IMR-90 (cell line): ENCODE data around the gene ATP4A. TPM values are rescaled to one million over a fixed set of nuclear protein-coding genes. Genes with fewer than 3 reads are reported as not detected.

Source experiments
- ATAC-seq: fragments of 200-7000 bp; cut with Tn5 transposase; 2 replicates; pipeline ENCODE4 v1.9.1; 2020; ENCODE audit warnings: low read depth, mild to moderate bottlenecking, moderate library complexity
- BruUV-seq: library from RNA; stranded (reverse); fragments of 400-500 nt; replicated peaks from 2 replicates; lab custom pipeline; 2021; lab: Mats Ljungman, UMichigan
- CTCF ChIA-PET: fragments of 300-600 bp; formaldehyde crosslinking; extraction: SDS; loops from one replicate; lab custom pipeline; 2021; ENCODE audit warnings: antibody characterized with exemption; lab: Yijun Ruan, JAX
- POLR2A ChIA-PET: fragments of 300-600 bp; sonication (Branson Sonifier 250); formaldehyde crosslinking; loops from one replicate; lab custom pipeline; 2022; ENCODE audit warnings: antibody characterized with exemption; ENCODE audit not compliant: unreplicated experiment; lab: Charles Lee
- DNase-seq: peaks from one replicate; pipeline ENCODE4 v3.0.0; 2013
- H2AFZ ChIP-seq: replicated peaks from 2 replicates; pipeline ENCODE3; 2013; ENCODE audit warnings: low read length, mild to moderate bottlenecking; ENCODE audit not compliant: poor library complexity
- H2AK5ac ChIP-seq: 2 replicates; pipeline ENCODE4 v1.6.1; 2013; ENCODE audit warnings: low read depth, low read length, inconsistent platforms
- H2AK9ac ChIP-seq: replicated peaks from 2 replicates; pipeline ENCODE3; 2013; ENCODE audit warnings: mild to moderate bottlenecking, low read depth, low read length, moderate library complexity; ENCODE audit not compliant: poor library complexity
- H2BK120ac ChIP-seq: 2 replicates; pipeline ENCODE4 v1.6.1; 2013; ENCODE audit warnings: low read depth, low read length, inconsistent platforms
- H2BK15ac ChIP-seq: 3 replicates; pipeline ENCODE4 v1.6.1; 2013; ENCODE audit warnings: low read depth, low read length, inconsistent platforms
- H2BK20ac ChIP-seq: 2 replicates; pipeline ENCODE4 v1.6.1; 2013; ENCODE audit warnings: low read depth, mild to moderate bottlenecking, inconsistent platforms, low read length, moderate library complexity
- H2BK5ac ChIP-seq: 2 replicates; pipeline ENCODE4 v1.6.1; 2013; ENCODE audit warnings: mild to moderate bottlenecking, low read depth, low read length, inconsistent platforms; ENCODE audit not compliant: poor library complexity, severe bottlenecking
- H3K14ac ChIP-seq: replicated peaks from 2 replicates; pipeline ENCODE4 v1.6.1; 2013; ENCODE audit warnings: low read depth, low read length, inconsistent platforms
- H3K18ac ChIP-seq: 2 replicates; pipeline ENCODE4 v1.6.1; 2013; ENCODE audit warnings: low read depth, low read length, control low read depth
- H3K23ac ChIP-seq: 2 replicates; pipeline ENCODE4 v1.6.1; 2013; ENCODE audit warnings: low read depth, low read length, inconsistent platforms
- H3K27ac ChIP-seq: 2 replicates; pipeline ENCODE4 v1.5.1; 2013; ENCODE audit warnings: mild to moderate bottlenecking, control low read depth, low read length; ENCODE audit not compliant: insufficient read depth
- H3K27me3 ChIP-seq: 2 replicates; pipeline ENCODE4 v1.6.1; 2013; ENCODE audit warnings: low read length; ENCODE audit not compliant: control insufficient read depth, insufficient read depth
- H3K36me3 ChIP-seq: 2 replicates; pipeline ENCODE4 v1.6.1; 2013; ENCODE audit warnings: low read length, mixed read lengths; ENCODE audit not compliant: control insufficient read depth, insufficient read depth
- H3K4ac ChIP-seq: 2 replicates; pipeline ENCODE4 v1.6.1; 2013; ENCODE audit warnings: low read depth, low read length, inconsistent platforms
- H3K4me1 ChIP-seq: 2 replicates; pipeline ENCODE4 v1.6.1; 2013; ENCODE audit warnings: low read length, mixed read lengths; ENCODE audit not compliant: control insufficient read depth, insufficient read depth
- H3K4me2 ChIP-seq: 2 replicates; pipeline ENCODE4 v1.6.1; 2013; ENCODE audit warnings: low read depth, mild to moderate bottlenecking, control low read depth, low read length, moderate library complexity
- H3K4me3 ChIP-seq: 2 replicates; pipeline ENCODE4 v1.5.1; 2013; ENCODE audit warnings: low read depth, mild to moderate bottlenecking, control low read depth, low read length, moderate library complexity; ENCODE audit not compliant: insufficient read depth
- H3K56ac ChIP-seq: 2 replicates; pipeline ENCODE4 v1.6.1; 2013; ENCODE audit warnings: low read length, inconsistent platforms; ENCODE audit not compliant: insufficient read depth; ENCODE audit errors: extremely low read depth
- H3K79me1 ChIP-seq, 2 experiments: 2 replicates each; pipeline ENCODE4 v1.6.1; 2013; ENCODE audit warnings: low read length in 2 of 2, inconsistent platforms in 1 of 2, low read depth in 1 of 2
- H3K9ac ChIP-seq: 2 replicates; pipeline ENCODE4 v1.6.1; 2013; ENCODE audit warnings: low read depth, low read length, control low read depth
- H3K9me1 ChIP-seq: 2 replicates; pipeline ENCODE4 v1.6.1; 2013; ENCODE audit warnings: low read length, inconsistent platforms; ENCODE audit not compliant: insufficient read depth
- H3K9me3 ChIP-seq: 2 replicates; pipeline ENCODE4 v1.6.1; 2013; ENCODE audit warnings: low read length; ENCODE audit not compliant: control insufficient read depth, insufficient read depth
- H4K20me1 ChIP-seq: 2 replicates; pipeline ENCODE4 v1.6.1; 2013; ENCODE audit warnings: low read length, inconsistent platforms; ENCODE audit not compliant: insufficient read depth
- H4K5ac ChIP-seq: 2 replicates; pipeline ENCODE4 v1.6.1; 2013; ENCODE audit warnings: mild to moderate bottlenecking, low read depth, low read length, control low read depth
- H4K8ac ChIP-seq, 2 experiments: 2 replicates each; pipeline ENCODE4 v1.6.1; 2013; ENCODE audit warnings: low read depth in 2 of 2, low read length in 2 of 2, control low read depth in 1 of 2, inconsistent platforms in 1 of 2
- H4K91ac ChIP-seq: 2 replicates; pipeline ENCODE4 v1.6.1; 2013; ENCODE audit warnings: low read depth, low read length, inconsistent platforms; ENCODE audit not compliant: insufficient read depth
- WGBS, 2 experiments: methylation state at CpG; one replicate each; pipeline versions ENCODE4 v1.1.5 to v1.1.7; 2013; ENCODE audit warnings: missing lambda C conversion rate in 2 of 2; ENCODE audit not compliant: insufficient read length in 1 of 2; ENCODE audit errors: extremely low coverage in 2 of 2; 5-methylcytosine and 5-hydroxymethylcytosine counted together
- dilution Hi-C: fragments of 300-500 bp; cut with HindIII; formaldehyde crosslinking; loops from one replicate; pipeline ENCODE4 v1.14.3; 2018; ENCODE audit warnings: low sequenced_read_pairs; ENCODE audit not compliant: unreplicated experiment
- in situ Hi-C: fragments of 300-500 bp; cut with MboI; formaldehyde crosslinking; loops from 3 replicates; pipeline ENCODE4 v1.14.3; 2019; ENCODE audit warnings: low sequenced_read_pairs, inconsistent platforms, mixed read lengths
- intact Hi-C: fragments of 100-400 bp; cut with micrococcal nuclease; formaldehyde crosslinking; loops from 2 replicates; pipeline ENCODE4 v1.10.0; 2022
- polyA plus RNA-seq, 3 experiments: library from polyadenylated mRNA; depleted of rRNA; stranded (reverse); fragments of >200 nt; gene quantifications; 2 replicates each; pipeline ENCODE4 v1.2.3, GENCODE V29; 2012; ENCODE audit warnings: low replicate concordance in 1 of 3
- total RNA-seq: library from RNA; depleted of rRNA; stranded (reverse); fragments of >200 nt; gene quantifications from 2 replicates; pipeline ENCODE4 v1.2.3, GENCODE V29; 2012
- TF ChIP-seq, protein P1 (sequence below): conservative IDR thresholded peaks from 2 replicates; pipeline ENCODE4 v1.5.1; 2012; ENCODE audit warnings: mild to moderate bottlenecking, low read depth, low read length, improper control_type of control experiment

The ATP4A gene
- total and polyA plus RNA-seq, 2 of the 4 experiments (the other 2 are of a cell fraction), result not detected

GRCh38 chr19:35608251-35608650 is 44.8 kb upstream of the ATP4A start:
- Histone ChIP-seq H3K4me1 (no peaks in the 10 kb centered on the region), H3K18ac (no peak overlapping the region), H4K91ac (no peak overlapping the region), H3K9me3 (peaks cover 6% of the 10 kb centered on the region), H4K20me1 (no peaks in the 10 kb centered on the region), H4K5ac (no peak overlapping the region), H3K27me3 (no peaks in the 10 kb centered on the region), H3K14ac (no peak overlapping the region), H4K8ac (no peak overlapping the region), H3K4ac (no peak overlapping the region), H2BK120ac (no peak overlapping the region), H2AFZ (no peak overlapping the region), H3K4me2 (no peak overlapping the region), H3K56ac (no peak overlapping the region), H2AK9ac (no peak overlapping the region), H2BK5ac (no peak overlapping the region), H3K9ac (no peak overlapping the region), H3K79me1 (peaks cover 0 to 5% of the 10 kb centered on the region in 2 experiments; a peak in 1 of 4 replicates), H2BK20ac (no peak overlapping the region), H2AK5ac (no peak overlapping the region), H3K36me3 (no peaks in the 10 kb centered on the region), H3K4me3 (no peak overlapping the region), H3K23ac (no peak overlapping the region), H3K9me1 (peaks cover 7% of the 10 kb centered on the region; the same call in 1 of the 2 replicates), H2BK15ac (no peak overlapping the region), H3K27ac (no peak overlapping the region)
- ATAC-seq (no peak), DNase-seq (no peak)
- CTCF ChIA-PET, result no interaction called here
- POLR2A ChIA-PET, result no interaction called here
- intact Hi-C loops (no loop called here), dilution Hi-C loops (no loop called here), in situ Hi-C loops (no loop called here)
- no TSS peak for BruUV-seq
- TF ChIP-seq, protein P1, sequence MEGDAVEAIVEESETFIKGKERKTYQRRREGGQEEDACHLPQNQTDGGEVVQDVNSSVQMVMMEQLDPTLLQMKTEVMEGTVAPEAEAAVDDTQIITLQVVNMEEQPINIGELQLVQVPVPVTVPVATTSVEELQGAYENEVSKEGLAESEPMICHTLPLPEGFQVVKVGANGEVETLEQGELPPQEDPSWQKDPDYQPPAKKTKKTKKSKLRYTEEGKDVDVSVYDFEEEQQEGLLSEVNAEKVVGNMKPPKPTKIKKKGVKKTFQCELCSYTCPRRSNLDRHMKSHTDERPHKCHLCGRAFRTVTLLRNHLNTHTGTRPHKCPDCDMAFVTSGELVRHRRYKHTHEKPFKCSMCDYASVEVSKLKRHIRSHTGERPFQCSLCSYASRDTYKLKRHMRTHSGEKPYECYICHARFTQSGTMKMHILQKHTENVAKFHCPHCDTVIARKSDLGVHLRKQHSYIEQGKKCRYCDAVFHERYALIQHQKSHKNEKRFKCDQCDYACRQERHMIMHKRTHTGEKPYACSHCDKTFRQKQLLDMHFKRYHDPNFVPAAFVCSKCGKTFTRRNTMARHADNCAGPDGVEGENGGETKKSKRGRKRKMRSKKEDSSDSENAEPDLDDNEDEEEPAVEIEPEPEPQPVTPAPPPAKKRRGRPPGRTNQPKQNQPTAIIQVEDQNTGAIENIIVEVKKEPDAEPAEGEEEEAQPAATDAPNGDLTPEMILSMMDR, result no peak
- WGBS, 2 experiments, result no CpG with 5 or more reads among the region's 2 CpGs
